GM19438 (cell line): ENCODE results near the gene EFNA2.

ENCODE experiments used
- ATAC-seq: cut with Tn5 transposase; IDR thresholded peaks from one replicate; pipeline ENCODE4 v1.9.1; 2021; ENCODE audit warnings: low read depth; ENCODE audit not compliant: unreplicated experiment

EFNA2 gene

DNA sequence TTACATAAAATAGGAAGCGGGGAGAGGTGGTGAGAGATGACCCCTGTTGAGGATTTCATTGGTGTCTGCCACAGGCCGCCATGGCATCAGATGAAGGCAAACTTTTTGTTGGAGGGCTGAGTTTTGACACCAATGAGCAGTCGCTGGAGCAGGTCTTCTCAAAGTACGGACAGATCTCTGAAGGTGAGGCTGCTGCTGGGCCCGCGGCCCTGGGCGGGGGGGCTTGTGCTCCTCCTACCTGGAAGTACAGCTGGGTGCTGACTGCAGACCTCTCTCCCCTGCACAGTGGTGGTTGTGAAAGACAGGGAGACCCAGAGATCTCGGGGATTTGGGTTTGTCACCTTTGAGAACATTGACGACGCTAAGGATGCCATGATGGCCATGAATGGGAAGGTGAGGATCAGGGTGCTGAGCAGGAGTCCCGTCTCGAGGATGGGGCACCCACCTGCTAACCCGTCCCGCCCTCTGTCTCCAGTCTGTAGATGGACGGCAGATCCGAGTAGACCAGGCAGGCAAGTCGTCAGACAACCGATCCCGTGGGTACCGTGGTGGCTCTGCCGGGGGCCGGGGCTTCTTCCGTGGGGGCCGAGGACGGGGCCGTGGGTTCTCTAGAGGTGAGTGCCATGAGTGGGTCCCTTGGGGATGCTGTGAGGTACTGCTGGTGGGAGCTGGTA lies 14.7 kb upstream of the EFNA2 start:
- ATAC-seq = no peak

DNA sequence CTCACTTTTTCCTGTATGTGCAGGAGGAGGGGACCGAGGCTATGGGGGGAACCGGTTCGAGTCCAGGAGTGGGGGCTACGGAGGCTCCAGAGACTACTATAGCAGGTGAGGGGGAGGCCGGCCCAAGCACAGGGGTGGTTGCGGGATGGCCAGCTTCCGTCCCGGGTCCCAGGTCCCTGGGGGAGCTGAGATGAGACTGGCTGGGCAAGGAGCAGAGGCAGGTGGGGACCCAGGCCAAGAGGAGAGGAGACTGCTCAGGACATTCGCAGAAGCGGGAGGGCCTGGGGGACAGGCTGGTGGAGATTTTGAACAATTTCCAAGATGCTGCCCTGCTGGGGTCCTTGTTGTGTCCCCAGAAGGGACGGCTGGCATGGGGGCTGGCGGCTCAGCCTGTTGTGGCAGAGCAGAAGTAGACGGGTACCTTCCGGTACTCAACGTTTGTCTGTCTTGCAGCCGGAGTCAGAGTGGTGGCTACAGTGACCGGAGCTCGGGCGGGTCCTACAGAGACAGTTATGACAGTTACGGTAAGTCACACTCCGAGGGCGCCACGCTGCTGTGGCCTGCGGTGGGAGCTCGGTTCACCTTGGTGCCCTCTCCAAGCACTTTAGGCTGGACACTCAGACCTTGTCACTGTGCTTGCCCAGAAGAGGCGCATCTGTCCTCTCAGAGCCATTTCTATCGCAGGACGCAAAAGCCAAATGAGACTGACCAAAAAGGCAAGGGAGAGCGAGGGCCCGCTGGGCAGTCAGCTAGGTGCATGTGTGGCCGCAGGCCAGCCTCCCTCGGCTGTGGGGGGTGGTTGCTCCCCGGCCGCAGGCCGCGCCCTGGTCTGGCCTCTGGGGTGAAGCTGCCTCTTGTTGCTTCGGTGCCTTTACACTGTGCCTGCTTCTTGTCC lies 13.9 kb upstream of the EFNA2 start:
- ATAC-seq = no peak

DNA sequence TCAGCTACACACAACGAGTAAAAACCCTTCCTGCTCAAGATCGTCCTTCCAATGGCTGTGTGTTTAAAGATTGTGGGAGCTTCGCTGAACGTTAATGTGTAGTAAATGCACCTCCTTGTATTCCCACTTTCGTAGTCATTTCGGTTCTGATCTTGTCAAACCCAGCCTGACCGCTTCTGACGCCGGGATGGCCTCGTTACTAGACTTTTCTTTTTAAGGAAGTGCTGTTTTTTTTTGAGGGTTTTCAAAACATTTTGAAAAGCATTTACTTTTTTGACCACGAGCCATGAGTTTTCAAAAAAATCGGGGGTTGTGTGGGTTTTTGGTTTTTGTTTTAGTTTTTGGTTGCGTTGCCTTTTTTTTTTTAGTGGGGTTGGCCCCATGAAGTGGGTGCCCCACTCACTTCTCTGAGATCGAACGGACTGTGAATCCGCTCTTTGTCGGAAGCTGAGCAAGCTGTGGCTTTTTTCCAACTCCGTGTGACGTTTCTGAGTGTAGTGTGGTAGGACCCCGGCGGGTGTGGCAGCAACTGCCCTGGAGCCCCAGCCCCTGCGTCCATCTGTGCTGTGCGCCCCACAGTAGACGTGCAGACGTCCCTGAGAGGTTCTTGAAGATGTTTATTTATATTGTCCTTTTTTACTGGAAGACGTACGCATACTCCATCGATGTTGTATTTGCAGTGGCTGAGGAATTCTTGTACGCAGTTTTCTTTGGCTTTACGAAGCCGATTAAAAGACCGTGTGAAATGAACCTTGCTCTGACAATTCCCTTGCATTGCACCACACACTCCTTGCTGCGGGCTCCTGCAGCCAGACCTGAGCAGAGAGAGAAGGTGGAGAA lies 13.0 kb upstream of the EFNA2 start:
- ATAC-seq = no peak

DNA sequence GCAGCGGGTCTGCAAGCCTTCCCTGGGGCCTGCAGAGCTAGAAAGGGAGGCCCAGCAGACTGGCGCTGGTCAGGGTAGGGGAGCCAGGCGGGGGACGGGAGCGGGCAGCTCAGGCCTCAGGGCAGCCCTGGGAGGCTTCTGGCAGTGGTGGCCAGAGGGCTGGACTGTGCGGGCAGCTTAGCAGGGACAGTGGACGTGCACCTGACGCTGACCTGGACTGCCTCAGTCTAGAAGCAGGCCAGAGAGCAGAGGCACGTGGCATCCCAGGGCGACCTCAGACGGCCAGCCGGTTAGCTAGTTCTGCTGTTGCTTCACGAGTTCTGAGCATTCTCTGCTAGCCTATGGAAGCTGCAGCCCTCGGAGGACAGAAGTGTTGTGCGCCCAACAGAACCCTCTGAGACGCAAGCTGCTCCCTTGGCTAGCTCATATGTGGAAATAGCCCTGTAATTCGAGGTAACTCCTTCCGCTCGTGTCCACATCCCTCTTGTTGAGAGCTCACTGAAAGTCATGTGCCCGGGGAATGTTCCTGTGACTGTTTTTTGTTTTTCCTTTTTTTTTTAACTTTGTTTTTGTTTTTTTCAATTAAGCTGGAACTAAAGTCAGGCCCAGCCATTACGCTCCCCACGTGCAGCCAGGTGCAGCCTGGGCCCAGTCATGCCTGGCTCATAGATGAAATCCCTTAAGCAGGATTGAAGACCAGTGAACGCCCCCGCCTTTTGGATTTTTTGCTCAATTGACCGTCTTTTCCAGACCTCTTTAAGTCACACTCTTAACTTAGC lies 12.2 kb upstream of the EFNA2 start:
- no peak for ATAC-seq

DNA sequence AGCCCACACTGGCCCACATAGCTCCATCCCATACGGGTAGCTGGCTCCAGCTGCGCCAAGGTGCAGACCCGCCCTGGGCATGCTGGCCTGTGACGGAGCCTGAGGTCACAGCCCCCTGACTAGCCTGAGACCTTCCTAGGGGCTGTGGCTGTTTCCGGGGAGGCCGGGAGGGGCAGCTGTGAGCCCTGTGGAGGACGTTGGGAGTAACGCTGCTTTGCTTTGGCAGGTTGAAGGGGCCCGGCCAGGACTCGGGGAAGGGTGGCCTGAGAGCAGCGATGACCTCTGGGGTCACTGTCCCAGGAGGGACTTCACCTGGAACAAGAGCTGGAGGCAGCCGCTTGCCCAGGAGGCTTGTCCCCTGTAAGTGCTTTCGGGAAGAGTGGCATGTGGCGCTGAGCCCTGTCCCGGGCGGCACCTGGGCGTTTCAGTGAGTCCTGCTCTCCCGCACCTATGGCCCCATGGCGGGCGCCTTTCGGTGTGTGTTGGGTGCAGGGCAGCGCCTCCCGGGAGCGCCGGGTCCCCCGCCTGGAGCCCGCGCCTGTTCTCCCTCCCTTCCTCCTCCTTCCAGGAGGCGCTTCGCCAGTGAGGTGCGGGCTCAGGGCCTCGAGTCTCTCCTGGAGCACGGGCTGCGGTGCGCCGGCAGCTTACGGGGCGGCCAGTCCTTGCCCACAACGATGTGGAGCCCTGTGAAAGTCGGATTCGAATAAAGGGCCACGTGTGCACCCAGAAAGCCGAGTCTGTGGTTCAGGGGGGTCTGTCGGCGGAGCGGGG lies 11.4 kb upstream of the EFNA2 start:
- ATAC-seq = no peak

DNA sequence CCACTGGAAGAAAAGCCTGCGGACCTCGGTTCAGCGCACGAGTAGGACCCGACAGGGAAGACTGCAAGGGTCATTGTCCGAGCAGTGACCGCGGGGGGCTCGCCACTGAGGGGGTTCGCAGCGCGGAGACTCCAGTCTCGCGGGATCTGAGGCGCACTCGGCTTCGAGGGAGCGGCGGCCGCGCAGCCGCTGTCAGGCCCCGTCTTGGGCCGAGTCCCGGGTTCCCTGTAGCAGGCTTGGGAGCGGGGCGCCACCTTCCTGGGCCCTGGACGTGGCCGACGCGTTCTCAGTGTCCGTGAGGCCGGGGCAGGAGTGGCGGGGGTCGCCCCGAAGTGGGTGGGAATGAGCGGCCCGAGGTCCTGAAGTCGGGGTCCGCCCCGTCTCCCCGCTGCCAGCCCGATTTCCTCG lies 10.8 kb upstream of the EFNA2 start:
- ATAC-seq = no peak

DNA sequence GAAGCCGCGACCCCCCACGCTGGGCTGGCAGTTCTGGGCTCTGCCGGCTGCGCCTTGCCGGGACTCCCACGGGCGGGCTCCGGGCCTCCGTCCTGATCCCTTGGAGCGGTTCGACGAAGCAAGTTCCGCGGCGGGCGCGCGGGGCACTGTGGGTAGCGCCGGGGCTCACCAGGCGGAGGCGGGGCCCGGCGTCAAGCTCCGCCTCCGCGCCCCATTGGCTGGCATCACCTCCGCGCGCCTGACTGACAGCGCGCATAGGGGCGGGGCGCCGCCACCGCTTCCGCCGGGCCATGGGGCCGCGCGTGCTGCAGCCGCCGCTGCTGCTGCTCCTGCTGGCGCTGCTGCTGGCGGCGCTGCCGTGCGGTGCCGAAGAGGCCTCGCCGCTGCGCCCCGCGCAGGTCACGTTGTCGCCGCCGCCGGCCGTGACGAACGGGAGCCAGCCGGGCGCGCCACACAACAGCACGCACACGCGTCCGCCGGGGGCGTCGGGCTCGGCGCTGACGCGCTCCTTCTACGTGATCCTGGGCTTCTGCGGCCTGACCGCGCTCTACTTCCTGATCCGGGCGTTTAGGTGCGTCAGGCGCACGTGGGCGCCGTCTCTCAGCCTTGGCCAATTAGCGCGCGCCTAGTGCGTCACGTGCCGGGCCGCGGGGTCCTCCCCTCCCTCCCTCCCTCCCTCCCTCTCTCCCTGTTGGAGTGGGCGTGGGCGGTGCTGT lies 10.3 kb upstream of the EFNA2 start, which contains the start of gene FAM174C:
Gene FAM174C, plus strand, starts transcription at position 271 of the 716 bp plus-strand sequence. Its CDS starts 20 bp downstream, at position 291.
- ATAC-seq = peak; percentile 66

DNA sequence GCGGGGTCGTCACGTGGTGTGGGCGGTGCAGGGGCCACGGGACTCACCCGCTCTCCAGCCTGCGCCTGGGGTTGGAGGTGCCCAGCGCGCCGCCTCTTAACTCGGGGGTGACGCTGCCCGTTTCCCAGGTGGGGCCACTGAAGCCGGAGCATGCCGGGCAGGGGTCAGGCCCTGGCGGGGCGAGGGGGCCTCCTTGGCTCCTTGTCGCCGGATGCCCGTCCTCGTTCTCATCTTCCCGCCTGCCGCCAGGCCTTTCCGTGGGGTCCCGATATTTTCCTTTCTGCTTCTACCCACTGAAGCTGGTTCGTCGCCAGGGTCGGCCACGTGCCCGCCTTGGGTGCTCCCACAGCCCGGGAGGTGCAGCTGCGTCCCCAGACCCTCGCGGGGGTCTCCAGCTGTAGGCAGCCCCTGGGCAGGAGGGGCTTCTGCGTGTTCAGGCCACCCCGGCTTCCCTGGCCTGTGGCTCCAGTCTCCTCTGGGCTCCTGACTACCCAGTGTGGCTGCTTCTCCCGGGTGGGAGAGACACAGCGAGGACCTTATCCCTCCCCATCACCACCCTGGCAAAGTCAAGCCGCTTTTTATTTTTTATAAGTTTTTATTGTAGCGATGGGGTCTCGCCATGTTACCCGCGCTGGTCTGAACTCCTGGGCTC lies 9.6 kb upstream of the EFNA2 start:
- no peak for ATAC-seq

DNA sequence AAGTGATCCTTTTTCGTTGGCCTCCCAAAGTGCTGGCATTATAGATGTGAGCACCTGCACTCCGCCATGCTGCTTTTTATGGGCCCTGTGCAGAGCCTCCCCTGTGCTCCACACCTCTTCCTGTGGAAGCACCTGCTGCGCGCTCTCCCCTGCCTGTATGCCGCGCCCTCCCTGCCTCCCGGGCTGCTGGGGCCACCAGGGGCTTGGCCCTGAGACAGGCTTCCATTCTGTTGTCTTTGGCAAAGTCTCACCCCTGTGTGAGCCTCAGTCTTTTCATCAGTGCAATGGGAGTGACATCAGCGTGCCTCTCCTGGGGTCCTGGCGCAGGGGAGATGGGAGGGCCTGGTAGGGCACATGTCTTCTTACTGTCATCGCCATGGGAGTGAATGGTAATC lies 9.0 kb upstream of the EFNA2 start:
- ATAC-seq = no peak

DNA sequence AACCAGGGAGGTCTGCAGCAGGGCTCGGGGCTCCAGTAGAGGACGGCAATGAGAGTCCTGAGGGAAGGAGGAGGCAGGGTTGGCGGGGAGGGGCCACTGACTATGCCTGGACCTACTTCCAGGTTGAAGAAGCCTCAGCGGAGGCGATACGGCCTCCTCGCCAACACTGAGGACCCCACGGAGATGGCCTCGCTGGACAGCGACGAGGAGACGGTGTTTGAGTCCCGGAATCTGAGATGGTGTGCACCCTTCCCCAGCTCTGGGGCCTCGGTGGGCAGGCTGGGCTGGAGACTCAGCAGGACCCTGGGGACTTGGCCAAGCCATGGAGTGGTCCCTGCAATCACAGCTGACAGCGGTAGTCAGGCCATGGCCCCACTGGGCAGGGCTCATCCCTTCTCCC lies 8.6 kb upstream of the EFNA2 start:
- no peak for ATAC-seq

DNA sequence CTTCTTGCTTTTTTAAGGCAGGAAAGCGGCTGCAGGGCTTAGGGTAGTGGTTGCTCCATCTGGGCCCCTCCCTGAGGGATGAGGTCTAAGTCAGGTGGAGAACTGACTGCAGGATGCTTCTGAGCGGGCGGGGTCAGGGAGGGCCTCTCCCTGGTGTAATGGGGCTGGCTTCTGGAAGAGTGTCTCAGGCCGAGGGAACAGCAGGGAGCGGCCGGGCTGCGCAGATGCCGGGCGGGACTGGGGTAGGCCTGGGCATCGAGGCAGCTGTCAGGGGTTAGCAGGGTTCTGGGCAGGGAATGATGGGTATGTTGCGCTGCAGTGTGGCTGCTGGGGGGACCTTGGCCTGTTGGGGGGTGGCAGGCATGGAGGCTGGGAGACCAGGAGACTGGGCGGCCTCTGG lies 7.6 kb upstream of the EFNA2 start:
- no peak for ATAC-seq

DNA sequence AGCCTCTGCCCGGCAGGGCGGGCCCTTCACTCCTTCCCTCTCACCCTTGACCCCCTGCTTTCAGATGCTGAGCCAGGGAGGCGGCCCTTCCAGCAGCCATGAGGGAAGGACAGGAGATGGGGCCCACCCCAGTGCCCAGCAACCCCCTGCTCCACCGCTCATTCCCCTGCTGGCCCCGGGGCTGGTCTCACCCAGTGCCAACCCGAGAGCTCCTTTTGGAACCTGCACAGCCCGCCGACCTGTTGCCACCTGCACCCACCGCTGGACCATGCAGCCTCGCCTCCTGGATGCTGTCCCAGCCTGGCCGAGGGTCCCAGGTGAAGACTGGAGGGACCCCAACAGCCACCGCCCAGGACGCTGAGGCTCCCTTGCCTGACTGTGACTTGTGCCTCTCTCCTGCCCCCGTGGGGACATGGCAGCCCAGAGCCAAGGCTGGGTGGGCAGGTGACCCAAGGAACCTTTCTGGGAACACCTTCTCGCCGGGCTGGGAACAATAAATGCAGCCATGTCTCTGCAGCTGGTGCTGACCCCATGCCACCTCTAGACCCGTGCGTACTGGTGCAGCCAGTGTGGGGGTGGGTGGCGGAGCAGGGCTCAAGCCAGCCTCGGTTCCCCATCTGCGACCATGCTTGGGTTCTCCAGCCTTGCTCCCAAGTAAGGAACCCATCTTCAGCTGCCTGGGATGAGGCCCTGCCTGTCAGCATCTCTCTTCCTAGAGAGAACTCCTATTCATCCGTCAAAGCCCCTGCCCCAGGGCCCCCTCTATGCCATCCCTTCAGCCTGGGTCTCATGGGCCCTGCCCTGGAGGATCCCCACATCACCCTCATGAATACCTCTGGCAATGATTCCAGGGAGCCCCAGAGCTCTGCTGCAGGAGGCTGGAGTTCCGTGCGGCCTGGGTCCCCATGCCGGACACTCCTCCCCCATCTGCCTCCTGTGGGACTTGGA lies 6.7 kb upstream of the EFNA2 start:
- no peak for ATAC-seq

DNA sequence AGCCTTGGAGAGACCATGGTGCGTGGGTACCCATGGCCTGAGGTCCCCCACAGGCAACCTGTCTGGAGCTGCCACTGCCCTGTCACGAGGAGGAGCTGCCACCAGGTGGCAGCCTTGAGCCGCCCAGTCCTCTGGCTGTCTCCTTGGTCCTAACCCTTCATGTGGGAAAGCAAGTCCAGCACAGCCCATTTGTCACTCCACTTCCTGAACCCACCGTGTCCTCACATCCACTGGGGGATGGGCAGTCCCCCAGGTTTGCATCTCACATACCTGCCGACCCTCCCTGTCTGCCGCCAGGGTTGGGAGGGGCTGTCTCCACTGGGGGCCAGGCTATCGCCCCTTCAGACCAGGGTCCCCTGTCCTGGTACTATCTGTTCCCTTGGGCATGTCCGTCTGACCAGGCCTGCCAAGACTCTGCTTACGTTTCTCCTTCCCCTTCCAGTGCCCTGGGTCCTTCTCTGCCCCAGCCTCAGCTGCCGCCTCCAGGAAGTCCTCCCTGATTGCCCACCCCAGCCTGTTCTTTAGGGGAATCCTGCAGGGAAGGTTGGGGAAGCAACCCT lies 5.8 kb upstream of the EFNA2 start:
- ATAC-seq = no peak

DNA sequence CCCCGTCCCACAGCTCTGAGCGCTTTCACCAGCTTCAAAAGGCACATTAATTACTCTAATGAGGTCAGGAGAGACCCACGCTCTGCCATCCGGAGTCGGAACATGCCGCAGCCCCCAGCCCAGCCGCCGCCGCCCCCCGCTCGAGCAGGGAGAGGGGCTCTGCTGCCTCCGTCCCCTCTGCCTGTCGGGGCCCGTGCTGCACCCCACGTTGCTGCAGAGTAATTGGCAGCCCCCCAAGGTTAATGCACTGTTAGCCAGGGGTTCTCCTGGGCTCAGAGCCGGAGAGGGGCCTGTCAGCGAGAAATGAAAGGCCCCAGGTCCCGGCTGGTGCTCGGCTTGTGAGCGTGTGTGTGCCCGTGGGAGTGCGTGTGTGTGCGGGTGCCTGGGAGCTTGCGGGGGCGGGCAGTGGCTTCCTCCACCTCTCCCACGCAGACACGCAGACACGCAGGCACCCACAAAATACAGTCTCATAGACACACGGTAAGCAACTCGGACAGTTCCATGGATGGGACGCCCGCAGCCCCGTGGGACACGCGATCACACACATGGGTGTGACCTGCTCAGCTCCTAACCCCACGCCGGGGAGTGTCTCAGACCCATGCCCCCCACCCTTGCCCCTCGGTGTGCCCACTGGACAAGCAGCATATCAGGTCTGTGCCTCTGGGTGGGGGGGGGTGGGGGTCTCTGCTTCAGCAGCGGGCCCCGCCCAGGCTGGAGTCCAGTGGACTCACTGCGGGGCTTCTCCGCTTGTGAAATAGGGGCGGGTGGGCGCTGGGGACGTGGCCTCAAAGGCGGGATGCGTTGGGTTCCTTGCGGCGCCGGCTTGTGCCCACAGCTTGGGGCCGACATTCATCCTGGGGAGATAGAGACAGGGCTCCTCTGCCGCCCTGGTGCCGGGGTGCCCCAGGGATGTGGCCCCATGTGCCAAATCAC lies 4.8 kb upstream of the EFNA2 start:
- no peak for ATAC-seq

DNA sequence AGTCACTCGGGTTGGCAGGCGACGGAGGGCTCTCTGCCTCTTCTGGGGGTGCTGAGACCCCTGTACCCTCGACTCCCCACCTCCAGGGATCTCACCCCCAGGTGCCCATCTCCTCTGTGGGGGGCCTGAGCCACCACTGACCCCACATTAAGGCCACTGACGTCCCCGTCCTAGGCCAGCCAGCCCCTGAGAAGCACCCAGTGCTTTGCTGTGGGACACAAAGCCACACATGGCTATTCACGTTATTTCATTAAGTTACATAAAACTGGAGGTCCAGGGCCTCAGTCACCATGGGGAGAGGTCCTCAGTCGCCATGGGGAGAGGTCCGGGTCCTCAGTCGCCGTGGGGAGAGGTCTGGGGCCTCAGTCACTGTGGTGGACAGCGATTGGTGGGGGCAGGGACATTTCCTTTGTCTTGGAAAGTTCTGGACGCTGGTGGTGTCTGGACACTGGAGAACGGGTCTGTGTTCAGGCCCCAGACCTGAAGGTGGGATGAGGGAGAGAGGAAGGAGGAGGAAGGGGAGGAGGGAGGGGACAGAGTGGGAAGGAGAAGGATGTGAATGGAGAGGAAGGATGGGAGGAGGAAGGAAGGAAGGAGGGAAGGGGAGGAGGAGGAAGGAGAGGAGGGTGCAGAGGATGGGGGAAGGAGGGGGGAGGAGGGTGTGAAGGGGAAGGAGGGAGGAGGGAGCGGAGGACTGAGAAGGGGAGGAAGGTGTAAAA lies 3.9 kb upstream of the EFNA2 start:
- ATAC-seq = no peak
